ENCODE data around the gene PPP1R12C.

Gene PPP1R12C

DNA sequence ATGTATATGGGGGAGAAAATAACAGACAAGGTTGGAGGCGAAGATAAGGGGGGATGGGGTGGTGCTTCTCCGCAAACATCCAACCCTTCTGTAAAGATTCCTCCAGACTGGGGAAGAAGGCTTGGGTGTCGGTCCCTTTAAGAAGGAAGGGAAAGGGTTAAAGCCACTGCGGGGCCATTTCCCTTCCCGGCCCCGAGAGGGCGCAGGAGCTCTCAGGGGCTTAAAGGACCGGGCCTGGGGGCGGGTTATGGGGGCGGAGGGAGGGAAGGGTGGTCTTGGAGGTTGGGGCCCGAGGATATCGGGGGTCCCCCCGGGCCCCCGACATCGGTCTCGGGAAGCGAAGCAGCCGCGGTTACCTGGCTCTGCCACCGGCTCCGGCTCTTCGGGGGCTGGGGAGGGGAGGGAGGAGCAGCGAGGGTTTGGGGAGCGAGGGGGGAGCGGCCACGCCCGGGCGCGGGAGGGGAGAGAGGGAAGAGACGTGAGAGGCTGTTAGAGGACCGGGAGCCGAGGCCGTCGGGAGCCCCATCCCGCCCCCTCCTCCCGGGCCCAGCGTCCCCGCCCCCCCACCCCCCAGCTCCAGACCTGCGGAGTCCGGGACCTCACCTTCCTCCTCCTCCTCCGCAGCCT is 28.8 kb upstream of the PPP1R12C start:
- peak; percentile 22 for DNase-seq

DNA sequence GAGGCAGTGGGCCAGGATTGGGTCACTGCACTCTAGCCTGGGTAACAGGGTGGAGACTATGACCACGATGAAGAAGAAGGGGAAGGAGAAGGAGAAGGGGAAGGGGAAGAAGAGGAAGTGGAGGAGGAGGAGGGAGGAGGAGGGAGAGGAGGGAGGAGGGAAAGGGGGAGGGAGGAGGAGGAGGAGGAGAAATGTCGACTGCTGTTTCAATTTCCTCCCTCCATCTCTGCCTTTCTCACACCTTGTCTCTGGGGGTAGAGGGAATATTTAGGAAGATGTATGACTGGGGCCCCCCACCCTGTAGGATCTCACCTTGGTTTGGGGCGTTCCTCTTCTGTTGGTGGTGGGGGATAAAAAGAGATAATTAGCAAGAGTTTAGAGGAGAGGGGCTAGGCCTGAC is 27.8 kb upstream of the PPP1R12C start:
- DNase-seq: no peak

DNA sequence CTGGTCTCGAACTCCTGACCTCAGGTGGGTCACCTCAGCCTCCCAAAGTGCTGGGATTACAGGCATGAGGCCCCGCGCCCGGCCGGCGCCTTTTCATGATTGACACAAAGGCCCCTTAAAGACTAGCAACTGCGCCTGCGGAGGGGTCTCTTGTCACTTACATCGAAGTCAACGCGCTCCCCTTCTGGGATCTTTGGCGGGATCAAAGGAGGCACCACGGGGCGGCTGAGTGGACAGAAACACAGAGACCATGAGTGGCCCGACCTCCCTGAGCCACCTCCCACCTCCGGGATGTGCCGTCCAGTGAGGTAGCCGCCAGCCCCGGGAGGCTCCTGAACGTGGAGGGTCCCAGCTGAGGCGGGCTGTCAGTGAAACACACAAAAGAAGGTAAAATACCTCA is 24.3 kb upstream of the PPP1R12C start:
- no peak for DNase-seq

DNA sequence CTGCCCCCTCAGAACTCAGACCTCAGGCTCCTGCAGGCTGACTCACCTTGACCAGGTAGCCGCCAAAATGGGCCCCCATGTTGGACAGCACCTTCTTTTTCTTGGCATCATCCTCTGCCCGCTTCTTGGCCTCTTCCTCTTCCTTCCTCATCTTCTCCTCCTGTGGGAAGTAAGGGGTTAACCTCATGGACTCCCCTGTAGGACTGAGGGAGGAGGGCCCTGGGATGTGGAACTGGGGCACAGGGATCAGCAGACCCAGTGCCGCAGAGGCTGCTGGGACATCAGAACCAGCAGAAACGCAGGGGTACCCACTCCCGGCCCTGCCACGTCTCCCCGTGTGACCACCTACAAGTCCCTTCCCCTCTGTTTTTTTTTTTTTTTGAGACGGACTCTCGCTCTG is 20.5 kb upstream of the PPP1R12C start:
- DNase-seq: no peak

DNA sequence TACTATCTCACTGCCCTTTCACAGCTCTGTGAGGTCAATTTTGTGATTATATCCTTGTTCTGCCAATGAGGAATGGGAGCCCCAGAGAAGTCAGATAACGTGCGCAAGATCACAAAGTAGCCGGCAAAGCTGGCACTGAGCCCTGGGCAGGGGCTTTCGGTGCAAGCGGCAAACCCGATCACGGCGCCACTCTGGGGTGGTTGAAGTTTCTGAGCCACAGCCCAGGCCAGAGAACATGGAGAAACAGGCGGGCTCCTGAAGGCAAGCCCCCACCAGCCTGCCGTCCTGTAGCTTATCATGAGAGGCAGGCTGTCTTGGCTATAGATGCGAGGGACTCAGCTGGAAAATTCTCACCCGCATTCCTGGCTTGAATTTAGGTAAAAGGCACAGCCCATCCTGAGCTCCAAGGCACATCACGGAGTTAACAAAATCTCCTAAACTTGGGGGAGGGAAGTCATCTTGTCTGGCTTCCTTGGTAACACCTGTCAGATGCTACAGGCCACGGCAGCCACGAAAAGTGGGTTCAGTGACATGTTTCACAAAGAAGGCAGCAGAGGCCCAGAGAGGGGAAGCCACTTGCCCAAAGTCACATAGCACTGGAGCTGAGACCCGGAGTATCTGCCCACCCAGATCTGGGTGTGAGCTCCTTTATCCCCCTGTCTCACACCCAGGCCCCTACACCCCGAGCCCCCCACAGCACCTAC is 19.1 kb upstream of the PPP1R12C start:
- DNase-seq: no peak

DNA sequence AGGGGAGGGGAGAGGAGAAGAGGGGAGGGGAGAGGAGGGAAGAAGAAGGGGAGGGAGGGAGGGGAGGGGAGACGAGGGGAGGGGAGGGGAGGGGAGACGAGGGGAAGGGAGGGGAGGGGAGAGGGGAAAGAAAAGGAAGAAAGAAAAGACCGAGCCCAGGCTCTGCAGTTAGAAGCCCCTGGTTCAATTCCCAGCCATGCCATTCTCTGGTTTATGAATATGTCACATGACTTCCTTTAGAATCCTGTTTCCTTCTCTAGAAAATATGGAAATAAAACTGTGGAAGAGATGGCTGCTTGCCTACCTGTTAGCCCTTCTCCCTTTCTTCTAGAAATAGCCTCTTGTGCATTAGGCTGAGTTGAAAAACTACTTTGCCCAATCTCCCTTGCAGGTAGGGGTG is 17.3 kb upstream of the PPP1R12C start:
- no peak for DNase-seq

DNA sequence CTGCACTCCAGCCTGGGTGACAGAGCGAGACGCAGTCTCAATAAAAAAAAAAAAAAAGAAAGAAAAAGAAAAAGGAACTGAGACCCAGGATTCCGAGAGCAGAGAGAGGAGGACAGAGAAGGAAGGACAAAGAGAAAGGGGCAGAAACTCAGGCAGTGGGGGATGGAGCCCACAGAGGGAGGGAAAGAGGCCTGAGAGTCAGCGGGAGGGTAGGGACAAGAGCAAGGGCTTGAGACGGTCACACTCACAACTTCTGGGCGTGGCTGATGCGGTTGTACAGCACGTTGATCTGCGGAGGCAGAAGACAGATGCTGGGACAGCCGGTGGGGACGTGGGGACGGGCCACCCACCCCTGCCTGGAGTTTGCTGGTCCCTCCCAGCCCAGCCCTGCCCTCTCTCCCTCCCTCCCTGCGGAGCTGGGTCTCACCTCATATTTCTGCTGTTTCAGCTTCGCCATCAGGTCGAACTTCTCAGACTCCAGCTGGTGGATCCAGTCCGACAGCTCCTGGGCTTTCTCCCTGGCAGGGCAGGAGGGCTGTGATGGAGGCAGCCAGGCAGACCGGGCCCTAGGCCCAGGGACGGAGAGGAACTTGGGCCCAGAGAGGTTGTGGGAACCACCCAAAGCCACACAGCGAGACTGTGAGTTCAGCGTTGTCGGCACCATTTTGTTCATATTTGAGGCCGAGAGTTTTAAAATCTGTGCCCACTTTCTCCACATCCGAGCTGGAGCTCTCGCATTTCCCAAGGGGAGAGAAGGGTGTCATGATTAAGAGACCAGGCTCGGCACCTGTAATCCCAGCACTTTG is 16.4 kb upstream of the PPP1R12C start:
- DNase-seq: no peak

DNA sequence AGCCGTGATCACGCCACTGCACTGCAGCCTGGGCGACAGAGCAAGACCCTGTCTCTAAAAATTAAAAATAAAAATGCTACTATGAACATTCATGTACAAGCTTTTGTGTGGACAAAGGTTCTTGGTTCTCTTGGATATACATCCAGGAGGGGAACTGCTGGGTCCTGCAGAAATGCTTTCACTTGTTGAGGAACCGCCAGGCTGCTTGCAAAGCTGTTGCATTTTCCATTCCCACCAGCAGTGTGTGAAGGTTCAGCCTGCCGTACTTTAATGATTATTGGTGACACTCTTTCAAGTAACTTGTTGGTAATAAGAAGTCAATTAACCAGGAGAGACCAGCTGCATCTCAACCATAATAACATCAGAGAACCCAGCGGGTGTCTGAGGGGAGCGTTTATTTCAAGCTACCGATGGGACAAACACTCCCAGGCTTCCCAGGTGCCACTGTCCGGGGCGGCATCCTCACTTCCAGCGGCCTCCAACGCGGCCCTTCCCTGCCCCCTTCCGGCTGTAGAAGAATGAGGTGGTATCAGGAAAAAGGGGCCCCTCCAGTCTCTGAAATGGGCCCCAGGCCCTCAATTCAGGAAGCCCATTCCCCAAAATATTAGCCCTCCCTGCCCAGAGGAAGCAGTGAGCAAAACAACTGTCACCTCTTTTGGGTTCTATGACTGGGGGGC is 15.2 kb upstream of the PPP1R12C start:
- no peak for DNase-seq

DNA sequence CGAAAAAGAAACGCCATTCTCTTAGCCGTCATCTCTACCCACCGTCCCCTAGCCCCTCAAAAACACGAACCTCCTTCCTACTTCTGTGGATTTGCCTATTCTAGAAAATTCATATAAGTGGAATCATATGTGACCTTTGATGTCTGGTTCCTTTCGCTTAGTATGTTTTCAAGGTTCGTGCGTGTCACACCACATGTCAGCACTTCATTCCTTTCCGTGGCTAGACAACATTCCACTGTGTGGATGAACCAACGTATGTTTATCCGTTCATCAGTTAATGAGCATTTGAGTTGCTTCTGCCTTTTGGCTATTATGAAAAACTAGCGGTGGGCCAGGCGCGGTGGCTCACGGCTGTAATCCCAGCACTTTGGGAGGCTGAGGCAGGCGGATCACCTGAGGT is 14.0 kb upstream of the PPP1R12C start:
- DNase-seq: no peak

DNA sequence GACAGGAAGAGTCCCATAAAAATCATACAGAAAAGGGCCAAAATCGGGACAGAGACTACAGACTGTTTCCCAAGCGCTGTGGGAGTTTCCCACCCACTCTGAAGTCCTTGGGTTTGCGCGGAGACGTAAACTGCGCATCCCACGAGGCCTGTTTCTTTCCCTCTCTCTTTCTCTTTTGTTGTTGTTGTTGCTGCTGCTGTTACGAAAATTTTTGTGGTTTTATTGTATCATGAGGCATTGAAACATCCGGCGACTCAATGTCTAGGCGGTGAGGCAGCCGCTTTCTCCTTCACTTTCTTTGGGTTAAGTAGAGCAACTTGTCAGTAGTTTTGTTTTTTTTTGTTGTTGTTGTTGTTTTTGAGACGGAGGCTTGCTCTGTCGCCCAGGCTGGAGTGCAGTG is 1.6 kb upstream of the PPP1R12C start:
- DNase-seq: no peak

DNA sequence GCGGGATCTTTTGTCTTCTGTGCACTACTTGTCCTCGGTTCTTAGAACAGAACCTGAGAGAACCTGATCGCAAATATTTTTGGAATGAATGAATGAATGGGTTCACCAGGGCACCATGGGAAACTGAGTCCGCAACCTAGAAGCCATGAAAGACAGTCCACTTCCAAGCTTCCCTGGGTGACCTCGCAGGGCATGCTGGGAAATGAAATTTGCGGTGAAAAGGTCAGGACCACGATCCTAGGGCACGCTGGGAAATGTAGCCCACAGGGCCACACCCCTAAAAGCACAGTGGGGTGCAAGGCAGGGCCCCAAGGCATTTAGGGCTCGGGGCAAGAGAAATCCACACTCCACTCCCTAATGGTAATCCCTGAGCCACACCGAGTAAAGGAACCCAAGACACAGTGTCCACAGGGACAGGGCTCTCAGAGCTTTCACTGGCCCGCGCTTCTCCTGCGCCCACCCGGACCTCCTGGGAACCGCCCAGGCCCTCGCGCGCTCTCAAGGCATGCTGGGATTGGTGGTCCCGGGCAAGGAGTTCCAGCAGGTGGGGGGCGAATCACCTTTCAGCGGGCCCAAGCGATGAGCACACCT is 1.1 kb upstream of the PPP1R12C start:
- no peak for DNase-seq

DNA sequence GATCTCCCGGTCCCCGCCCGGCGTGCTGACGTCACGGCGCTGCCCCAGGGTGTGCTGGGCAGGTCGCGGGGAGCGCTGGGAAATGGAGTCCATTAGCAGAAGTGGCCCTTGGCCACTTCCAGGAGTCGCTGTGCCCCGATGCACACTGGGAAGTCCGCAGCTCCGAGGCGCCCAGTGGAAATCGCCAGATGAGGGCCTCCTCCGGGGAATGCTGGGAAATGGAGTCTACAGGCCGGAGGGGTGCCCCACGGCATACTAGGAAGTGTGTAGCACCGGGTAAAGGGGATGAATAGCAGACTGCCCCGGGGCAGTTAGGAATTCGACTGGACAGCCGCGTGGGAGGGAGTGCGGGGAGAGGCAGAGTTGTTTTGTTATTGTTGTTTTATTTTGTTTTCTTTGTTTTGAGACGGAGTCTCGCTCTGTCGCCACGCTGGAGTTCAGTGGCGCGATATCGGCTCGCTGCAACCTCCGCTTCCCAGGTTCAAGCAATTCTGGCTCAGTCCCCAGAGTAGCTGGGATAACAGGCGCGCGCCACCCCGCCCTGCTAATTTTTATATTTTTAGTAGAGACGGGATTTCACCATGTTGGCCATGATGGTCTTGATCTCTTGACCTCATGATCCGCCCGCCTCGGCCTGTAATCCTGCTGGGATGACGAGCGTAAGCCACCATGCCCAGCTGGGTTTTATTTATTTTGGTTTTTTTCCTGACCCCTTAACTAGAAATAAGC is 390 bp upstream of the PPP1R12C start:
- peak; percentile 98 for DNase-seq

DNA sequence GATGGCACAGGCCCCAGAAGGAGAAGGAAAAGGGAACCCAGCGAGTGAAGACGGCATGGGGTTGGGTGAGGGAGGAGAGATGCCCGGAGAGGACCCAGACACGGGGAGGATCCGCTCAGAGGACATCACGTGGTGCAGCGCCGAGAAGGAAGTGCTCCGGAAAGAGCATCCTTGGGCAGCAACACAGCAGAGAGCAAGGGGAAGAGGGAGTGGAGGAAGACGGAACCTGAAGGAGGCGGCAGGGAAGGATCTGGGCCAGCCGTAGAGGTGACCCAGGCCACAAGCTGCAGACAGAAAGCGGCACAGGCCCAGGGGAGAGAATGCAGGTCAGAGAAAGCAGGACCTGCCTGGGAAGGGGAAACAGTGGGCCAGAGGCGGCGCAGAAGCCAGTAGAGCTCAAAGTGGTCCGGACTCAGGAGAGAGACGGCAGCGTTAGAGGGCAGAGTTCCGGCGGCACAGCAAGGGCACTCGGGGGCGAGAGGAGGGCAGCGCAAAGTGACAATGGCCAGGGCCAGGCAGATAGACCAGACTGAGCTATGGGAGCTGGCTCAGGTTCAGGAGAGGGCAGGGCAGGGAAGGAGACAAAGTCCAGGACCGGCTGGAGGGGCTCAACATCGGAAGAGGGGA is 1.1 kb downstream of the PPP1R12C start:
- DNase-seq: peak; percentile 24

DNA sequence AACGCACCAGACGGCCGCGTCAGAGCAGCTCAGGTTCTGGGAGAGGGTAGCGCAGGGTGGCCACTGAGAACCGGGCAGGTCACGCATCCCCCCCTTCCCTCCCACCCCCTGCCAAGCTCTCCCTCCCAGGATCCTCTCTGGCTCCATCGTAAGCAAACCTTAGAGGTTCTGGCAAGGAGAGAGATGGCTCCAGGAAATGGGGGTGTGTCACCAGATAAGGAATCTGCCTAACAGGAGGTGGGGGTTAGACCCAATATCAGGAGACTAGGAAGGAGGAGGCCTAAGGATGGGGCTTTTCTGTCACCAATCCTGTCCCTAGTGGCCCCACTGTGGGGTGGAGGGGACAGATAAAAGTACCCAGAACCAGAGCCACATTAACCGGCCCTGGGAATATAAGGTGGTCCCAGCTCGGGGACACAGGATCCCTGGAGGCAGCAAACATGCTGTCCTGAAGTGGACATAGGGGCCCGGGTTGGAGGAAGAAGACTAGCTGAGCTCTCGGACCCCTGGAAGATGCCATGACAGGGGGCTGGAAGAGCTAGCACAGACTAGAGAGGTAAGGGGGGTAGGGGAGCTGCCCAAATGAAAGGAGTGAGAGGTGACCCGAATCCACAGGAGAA is 1.9 kb downstream of the PPP1R12C start:
- DNase-seq: no peak

DNA sequence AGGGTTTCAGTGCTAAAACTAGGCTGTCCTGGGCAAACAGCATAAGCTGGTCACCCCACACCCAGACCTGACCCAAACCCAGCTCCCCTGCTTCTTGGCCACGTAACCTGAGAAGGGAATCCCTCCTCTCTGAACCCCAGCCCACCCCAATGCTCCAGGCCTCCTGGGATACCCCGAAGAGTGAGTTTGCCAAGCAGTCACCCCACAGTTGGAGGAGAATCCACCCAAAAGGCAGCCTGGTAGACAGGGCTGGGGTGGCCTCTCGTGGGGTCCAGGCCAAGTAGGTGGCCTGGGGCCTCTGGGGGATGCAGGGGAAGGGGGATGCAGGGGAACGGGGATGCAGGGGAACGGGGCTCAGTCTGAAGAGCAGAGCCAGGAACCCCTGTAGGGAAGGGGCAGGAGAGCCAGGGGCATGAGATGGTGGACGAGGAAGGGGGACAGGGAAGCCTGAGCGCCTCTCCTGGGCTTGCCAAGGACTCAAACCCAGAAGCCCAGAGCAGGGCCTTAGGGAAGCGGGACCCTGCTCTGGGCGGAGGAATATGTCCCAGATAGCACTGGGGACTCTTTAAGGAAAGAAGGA is 2.8 kb downstream of the PPP1R12C start:
- DNase-seq: no peak

DNA sequence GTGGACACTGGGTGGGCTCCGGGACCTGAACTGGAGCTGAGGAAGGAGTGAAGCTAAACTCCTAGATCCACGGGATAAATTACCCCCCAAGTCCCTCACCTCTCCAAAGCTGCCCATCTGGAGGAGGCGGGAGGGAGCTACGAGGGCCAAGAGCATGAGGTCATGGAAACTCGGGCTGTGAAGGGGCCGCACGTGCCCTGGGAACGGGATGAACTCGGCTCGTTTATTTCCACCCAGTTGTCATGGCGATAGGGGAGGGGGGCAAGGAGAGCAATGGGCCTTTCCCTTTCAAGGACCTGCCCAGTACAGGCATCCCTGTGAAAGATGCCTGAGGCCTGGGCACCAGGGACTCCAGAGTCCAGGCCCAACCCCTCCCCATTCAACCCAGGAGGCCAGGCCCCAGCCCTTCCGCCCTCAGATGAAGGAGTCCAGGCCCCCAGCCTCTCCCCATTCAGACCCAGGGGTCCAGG is 3.8 kb downstream of the PPP1R12C start:
- peak; percentile 33 for DNase-seq

DNA sequence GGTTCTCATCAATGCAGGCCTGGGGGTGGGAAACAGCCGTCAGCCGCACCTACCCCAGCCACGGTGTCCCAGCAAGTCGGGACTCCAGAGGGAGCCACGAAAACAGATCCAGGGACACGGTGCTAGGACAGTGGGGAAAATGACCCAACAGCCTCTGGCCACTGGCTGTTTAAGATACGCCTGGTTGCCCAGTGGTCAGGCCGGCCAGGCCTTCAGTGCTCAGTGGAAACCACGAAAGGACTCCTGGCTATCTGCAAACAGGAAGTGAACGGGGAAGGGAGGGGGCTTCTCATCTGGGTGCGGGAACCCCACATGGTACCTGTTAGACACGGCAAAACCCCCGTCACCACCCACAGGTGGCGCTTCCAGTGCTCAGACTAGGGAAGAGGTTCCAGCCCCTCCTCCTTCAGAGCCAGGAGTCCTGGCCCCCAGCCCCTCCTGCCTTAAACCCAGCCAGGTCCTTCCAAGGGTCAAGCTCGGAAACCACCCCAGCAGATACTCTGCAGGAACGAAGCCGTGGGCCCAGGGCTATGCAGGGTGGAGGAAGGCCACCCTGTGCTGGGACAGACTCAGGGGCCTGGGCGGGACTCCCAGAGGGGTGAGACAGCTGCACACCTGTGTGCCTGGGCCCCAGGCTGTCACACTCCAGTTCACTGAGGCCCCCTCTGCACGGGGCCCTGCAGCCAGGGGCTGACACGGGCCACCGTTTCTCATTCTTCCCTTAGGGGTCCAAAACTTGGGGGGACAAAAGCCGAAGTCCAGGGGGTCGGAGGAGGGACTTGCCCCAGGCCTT is 4.5 kb downstream of the PPP1R12C start:
- DNase-seq: no peak

DNA sequence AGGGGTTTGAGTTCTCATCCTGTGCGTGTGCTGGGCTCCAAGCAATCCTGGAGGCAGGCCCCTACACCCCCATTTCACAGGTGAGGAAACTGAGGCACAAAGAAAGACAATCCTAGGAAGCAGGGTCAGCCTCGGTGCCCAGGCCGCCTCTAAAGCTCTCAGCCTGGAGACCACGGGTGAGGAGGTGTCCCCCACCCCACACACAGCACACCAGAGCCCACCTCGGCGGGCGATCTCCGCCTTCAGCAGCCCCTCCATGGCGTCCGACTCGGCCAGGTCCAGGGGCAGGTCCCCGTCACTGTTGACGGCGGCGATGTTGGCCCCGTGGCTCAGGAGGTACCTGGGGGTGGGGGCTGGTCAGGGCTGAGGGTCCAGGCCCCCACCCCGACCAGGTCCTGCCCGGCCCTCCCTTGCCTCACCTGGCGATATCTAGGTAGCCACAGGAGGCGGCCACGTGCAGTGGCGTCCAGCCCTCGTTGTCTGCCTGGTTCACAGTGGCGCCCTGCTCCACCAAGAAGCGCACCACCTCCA is 5.1 kb downstream of the PPP1R12C start:
- no peak for DNase-seq

DNA sequence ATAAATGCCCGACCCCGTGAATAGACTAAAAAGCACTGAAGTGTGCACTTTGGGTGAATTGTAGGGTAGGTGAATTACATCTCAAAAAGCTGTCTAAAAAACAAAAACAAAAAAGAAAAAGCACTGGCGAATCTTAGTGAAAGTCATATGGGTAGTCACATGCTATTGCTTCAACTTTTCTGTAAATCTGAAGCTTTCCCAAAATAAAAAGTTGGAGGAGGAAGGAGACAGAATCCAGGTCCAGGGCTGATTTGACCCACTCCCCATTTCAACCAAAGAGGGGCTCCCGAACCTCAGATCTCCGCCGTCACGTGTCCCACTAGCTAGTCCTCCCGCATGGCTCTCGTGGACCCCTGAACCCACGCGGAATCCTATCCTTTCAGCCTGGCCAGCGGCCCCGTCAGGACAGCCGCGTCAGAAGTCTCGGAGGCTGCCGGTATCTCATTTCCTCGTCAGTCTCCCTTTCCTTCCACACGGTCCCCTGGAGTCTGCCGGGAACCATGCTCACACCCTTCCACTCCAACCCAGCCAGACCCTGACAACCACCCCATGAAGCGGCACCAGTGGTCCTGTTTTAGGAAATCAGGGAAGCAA is 6.1 kb downstream of the PPP1R12C start:
- no peak for DNase-seq
